ENCODE measurements around the gene ZFTA. TPM values are rescaled to one million over a fixed set of nuclear protein-coding genes. Genes with fewer than 3 reads are reported as not detected.

ZFTA gene
- total RNA-seq, 4 donors from 2014 or later: 6.9 to 18.6 (median 11.8) TPM

GRCh38 chr11:63793161-63793560 lies 24.6 kb upstream of the ZFTA start:
- intact Hi-C loops (cut with DNase I; ENCODE audit: low total_unique reads) (no loop called here), in situ Hi-C loops (cut with MboI; ENCODE audit: low sequenced_read_pairs in 4 of 4) (no loop called here)
- H3K27me3 ChIP-seq: no peaks in the 10 kb centered on the region
- TF ChIP-seq CTCF (IDR thresholded peaks at IDR 0.05 in 4 of 5, conservative IDR thresholded peaks at IDR 0.05 in 1 of 5) (no peak), POLR2A (IDR thresholded peaks at IDR 0.05) (no peak)
- DNase-seq (no peak), ATAC-seq (no peak)
- H3K9me3 ChIP-seq: peaks cover 0 to 7% (median 0%) of the 10 kb centered on the region in 3 donors
- H3K36me3 ChIP-seq: no peaks in the 10 kb centered on the region
- no peak overlapping the region for H3K27ac ChIP-seq
- H3K4me3 ChIP-seq: no peak overlapping the region
- no peaks in the 10 kb centered on the region for H3K4me1 ChIP-seq

- in situ Hi-C loops (cut with MboI; ENCODE audit: low sequenced_read_pairs in 4 of 4): no loop called here
Observed at GRCh38 chr11:63791495-63792167, 23.1 kb upstream of the ZFTA start.

GRCh38 chr11:63785823-63786222 lies 17.2 kb upstream of the ZFTA start:
- intact Hi-C loops (cut with DNase I; ENCODE audit: low total_unique reads): no loop called here
- ATAC-seq: no peak
- Histone ChIP-seq H3K9me3 (no peaks in the 10 kb centered on the region), H3K4me1 (no peaks in the 10 kb centered on the region), H3K27ac (no peak overlapping the region), H3K4me3 (no peak overlapping the region), H3K36me3 (no peaks in the 10 kb centered on the region), H3K27me3 (no peaks in the 10 kb centered on the region)
- TF ChIP-seq POLR2A (IDR thresholded peaks at IDR 0.05): no peak
- no peak for TF ChIP-seq CTCF (IDR thresholded peaks at IDR 0.05 in 4 of 5, conservative IDR thresholded peaks at IDR 0.05 in 1 of 5)
- in situ Hi-C loops (cut with MboI; ENCODE audit: low sequenced_read_pairs in 4 of 4): no loop called here
- no peak for DNase-seq

More at GRCh38 chr11:63791495-63792167, 23.1 kb upstream of the ZFTA start:
- ATAC-seq (no peak), DNase-seq (no peak)
- Histone ChIP-seq H3K4me3 (no peak overlapping the region), H3K27ac (no peak overlapping the region), H3K27me3 (no peaks in the 10 kb centered on the region), H3K4me1 (no peaks in the 10 kb centered on the region), H3K9me3 (peaks cover 0 to 7% (median 0%) of the 10 kb centered on the region in 3 donors), H3K36me3 (no peaks in the 10 kb centered on the region)
- TF ChIP-seq CTCF (IDR thresholded peaks at IDR 0.05 in 4 of 5, conservative IDR thresholded peaks at IDR 0.05 in 1 of 5) (no peak), POLR2A (IDR thresholded peaks at IDR 0.05) (no peak)
- intact Hi-C loops (cut with DNase I; ENCODE audit: low total_unique reads): no loop called here

GRCh38 chr11:63783925-63784592 lies 15.5 kb upstream of the ZFTA start:
- no peak for TF ChIP-seq POLR2A (IDR thresholded peaks at IDR 0.05)
- no peak for TF ChIP-seq CTCF (IDR thresholded peaks at IDR 0.05 in 4 of 5, conservative IDR thresholded peaks at IDR 0.05 in 1 of 5)
- in situ Hi-C loops (cut with MboI; ENCODE audit: low sequenced_read_pairs in 4 of 4): no loop called here

More at GRCh38 chr11:63783925-63784592, 15.5 kb upstream of the ZFTA start:
- H3K27ac ChIP-seq: no peak overlapping the region
- ATAC-seq (no peak), DNase-seq (no peak)
- H3K36me3 ChIP-seq: no peaks in the 10 kb centered on the region
- no peaks in the 10 kb centered on the region for H3K4me1 ChIP-seq
- no peaks in the 10 kb centered on the region for H3K9me3 ChIP-seq
- intact Hi-C loops (cut with DNase I; ENCODE audit: low total_unique reads): no loop called here
- H3K27me3 ChIP-seq: no peaks in the 10 kb centered on the region
- no peak overlapping the region for H3K4me3 ChIP-seq
